ENCODE data around the gene DLL4.

Gene DLL4

GRCh38 chr15:40928821-40929659 lies at the start of gene DLL4:
DLL4 (plus strand) TSS chr15:40929340; CDS start chr15:40929669, 329 bp downstream.
- no peak for DNase-seq (ENCODE audit: low read depth)

- DNase-seq (ENCODE audit: low read depth) = no peak
These were observed 49.5 kb upstream of the DLL4 start for GRCh38 chr15:40879609-40880008.

- no peak for DNase-seq (ENCODE audit: low read depth)
These were observed 47.8 kb upstream of the DLL4 start for GRCh38 chr15:40881351-40881750.

DNA sequence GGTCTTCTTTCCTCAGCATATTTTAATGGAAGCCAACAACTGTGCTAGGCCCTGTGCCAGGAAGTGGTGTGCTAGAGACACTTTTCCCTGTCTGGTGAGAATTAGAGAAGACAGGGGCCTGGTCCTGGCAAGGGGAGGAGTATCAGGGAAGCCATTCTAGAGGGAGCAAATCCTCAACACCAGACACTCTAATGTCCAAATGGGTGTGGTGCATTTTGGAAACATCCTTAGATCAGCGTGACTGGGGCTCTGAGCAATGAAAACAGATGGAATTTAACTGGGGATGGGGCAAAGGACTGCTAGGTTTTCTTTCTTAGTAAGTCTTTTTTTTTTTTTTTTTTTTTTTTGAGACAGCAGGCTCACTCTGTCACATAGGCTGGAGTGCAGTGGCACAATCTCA lies 42.6 kb upstream of the DLL4 start:
- no peak for DNase-seq (ENCODE audit: low read depth)

GRCh38 chr15:40889112-40889511 lies 40.0 kb upstream of the DLL4 start:
- DNase-seq (ENCODE audit: low read depth) = no peak

GRCh38 chr15:40891138-40891537 lies 38.0 kb upstream of the DLL4 start:
- no peak for DNase-seq (ENCODE audit: low read depth)

DNA sequence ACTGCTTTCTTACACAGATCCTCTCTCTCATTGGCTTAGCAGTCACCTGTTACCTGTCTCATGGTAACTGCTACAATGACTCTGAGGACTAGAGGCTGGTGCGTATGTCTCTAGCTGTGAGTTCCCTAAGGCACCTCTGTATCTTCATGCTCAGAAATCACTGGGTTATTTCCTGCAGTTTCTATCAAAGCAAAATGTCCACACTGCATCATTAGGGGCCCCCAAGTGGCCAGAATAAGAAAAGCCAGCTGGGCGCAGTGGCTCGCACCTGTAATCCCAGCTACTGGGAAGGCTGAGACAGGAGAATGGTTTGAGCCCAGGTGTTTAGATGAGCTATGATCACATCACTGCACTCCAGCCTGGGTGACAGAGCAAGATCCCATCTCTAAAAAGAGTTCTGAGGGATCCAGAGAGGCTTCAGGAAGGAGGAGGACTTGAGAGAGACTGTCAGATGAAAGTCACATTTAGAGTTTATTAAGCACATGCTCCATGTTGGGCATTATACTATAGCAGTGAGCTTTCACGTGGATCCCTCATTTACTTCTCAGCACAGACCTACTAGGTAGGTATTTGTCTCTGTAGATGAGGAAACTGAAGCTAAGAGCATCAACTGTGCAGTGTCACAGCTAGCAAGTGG lies 37.2 kb upstream of the DLL4 start:
- no peak for DNase-seq (ENCODE audit: low read depth)

GRCh38 chr15:40892447-40893012 lies 36.6 kb upstream of the DLL4 start:
- no peak for DNase-seq (ENCODE audit: low read depth)

- DNase-seq (ENCODE audit: low read depth) = no peak
These were observed 36.0 kb upstream of the DLL4 start for GRCh38 chr15:40893019-40893670.

DNA sequence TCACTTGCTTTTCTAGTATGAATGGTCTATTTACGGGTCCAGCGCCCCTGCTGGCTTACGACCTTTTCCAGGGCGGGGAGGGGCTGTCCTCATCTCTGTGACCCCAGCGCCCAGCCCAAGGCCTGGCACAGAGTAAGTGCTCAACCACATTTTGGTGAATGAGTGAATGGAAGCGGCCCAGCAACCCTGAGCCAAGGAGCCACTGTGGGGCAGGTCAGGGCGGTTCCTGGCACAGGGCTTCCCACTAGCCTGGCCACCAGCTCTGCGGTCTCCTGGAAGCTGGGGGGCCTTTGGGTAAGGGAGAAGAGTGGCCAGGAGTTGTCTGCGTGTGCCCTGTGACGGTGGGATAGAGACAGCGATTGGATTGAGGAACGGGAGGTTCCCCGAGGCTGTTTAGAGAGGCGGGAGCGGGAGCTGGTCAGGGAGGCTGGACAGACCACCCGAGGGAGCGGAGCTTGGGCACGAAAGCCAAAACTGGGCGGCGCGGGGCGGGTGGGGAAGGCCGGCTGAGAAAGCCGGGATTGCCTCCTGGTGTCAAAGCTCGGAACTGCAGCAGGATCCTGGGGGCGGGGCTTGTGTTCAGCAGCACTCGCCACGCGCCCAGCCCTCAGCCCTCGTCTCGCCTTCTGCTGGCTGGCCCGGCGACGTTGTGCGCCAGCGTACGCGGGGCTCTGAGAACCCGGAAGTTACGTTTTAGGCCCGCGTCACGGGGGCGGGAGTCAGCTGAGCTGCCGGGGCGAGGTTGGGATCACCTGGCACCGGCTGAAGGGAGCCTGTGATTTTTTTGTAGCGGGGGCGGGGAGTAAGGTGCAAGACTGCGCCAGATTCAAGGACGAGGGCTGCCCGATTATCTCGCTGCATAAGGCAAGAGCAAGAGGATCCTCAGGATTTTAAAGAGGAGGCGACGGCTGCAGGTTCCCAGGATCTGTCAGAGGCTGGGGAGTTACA lies 35.1 kb upstream of the DLL4 start, which contains the start of gene VPS18:
Gene VPS18, plus strand, starts transcription at position 718 of the 948 bp plus-strand sequence. CDS start 319 bp downstream, outside the sequence.
- DNase-seq (ENCODE audit: low read depth) = peak; percentile 97

DNA sequence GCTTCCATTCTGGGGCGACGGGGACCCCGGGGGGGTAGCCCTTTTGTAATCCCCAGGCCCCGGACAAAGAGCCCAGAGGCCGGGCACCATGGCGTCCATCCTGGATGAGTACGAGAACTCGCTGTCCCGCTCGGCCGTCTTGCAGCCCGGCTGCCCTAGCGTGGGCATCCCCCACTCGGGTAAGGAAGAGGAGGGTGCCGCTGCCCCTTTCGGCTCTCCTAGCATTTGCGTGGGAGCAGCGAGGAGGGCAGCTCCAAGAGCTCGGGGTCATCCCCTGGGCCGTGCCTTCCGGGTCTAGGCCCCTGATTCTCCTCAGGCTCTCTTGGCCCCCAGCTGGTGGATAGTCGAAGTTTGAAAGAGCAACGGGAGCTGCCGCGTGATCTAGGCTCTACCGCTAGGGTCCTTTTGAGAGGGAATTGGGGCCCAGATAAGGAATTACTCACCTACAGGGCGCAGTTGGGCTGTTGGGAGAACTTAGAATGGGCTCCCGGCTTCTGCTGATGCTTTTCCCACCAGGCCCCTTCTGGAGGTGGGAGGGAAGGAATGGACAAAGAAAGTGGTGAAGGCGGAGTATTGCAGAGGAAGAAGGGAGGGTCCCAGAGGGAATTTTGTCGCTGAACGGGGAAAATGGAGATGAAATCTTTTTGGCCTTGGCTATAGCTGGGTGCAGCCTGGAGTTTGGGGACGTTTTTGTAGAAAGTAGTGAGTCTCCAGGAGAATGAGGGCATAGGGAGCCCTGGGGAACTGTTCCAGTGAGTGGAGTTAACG lies 34.3 kb upstream of the DLL4 start:
- peak; percentile 43 for DNase-seq (ENCODE audit: low read depth)

GRCh38 chr15:40899536-40900207 lies 29.5 kb upstream of the DLL4 start:
- DNase-seq (ENCODE audit: low read depth) = no peak

GRCh38 chr15:40900256-40901052 lies 28.7 kb upstream of the DLL4 start:
- DNase-seq (ENCODE audit: low read depth) = no peak

DNA sequence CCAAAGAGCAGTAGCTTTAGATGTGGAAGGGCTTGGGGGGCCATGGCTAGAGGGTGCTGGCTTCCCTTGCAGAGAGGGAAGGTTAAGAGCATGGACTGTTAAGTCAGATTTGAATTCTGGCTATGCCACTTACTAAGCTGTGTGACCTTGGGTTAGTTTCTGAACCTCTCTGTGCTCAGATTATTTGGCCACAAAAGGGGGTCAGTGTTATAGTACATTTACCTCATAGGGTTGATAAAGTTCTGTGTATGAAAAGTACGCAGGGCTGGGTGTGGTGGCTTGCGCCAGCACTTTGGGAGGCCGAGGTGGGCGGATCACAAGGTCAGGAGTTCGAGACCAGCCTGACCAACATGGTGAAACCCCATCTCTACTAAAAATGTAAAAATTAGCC lies 28.1 kb upstream of the DLL4 start:
- DNase-seq (ENCODE audit: low read depth) = no peak

- no peak for DNase-seq (ENCODE audit: low read depth)
These were observed 26.3 kb upstream of the DLL4 start for GRCh38 chr15:40902605-40903561.

GRCh38 chr15:40904552-40905201 lies 24.5 kb upstream of the DLL4 start:
- no peak for DNase-seq (ENCODE audit: low read depth)
